HEK293 (cell line): Measurements from ENCODE around the gene CYP2D6.

Source experiments
- TF ChIP-seq, protein P1 (sequence below): fragments of 450-650 bp; formaldehyde crosslinking; IDR thresholded peaks from 2 replicates; pipeline ENCODE4 v1.5.1; 2016; ENCODE audit warnings: missing biosample characterization, missing genetic modification characterization
- TF ChIP-seq, protein P2 (sequence below): fragments of 450-650 bp; IDR thresholded peaks from 2 replicates; pipeline ENCODE4 v1.5.1; 2018; ENCODE audit warnings: missing biosample characterization, mild to moderate bottlenecking, missing genetic modification characterization

GRCh38 chr22:42145175-42145574 is 14.6 kb upstream of the CYP2D6 start:
- TF ChIP-seq, protein P1, sequence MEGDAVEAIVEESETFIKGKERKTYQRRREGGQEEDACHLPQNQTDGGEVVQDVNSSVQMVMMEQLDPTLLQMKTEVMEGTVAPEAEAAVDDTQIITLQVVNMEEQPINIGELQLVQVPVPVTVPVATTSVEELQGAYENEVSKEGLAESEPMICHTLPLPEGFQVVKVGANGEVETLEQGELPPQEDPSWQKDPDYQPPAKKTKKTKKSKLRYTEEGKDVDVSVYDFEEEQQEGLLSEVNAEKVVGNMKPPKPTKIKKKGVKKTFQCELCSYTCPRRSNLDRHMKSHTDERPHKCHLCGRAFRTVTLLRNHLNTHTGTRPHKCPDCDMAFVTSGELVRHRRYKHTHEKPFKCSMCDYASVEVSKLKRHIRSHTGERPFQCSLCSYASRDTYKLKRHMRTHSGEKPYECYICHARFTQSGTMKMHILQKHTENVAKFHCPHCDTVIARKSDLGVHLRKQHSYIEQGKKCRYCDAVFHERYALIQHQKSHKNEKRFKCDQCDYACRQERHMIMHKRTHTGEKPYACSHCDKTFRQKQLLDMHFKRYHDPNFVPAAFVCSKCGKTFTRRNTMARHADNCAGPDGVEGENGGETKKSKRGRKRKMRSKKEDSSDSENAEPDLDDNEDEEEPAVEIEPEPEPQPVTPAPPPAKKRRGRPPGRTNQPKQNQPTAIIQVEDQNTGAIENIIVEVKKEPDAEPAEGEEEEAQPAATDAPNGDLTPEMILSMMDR (tag by site-specific recombination), result no peak
- TF ChIP-seq, protein P2, sequence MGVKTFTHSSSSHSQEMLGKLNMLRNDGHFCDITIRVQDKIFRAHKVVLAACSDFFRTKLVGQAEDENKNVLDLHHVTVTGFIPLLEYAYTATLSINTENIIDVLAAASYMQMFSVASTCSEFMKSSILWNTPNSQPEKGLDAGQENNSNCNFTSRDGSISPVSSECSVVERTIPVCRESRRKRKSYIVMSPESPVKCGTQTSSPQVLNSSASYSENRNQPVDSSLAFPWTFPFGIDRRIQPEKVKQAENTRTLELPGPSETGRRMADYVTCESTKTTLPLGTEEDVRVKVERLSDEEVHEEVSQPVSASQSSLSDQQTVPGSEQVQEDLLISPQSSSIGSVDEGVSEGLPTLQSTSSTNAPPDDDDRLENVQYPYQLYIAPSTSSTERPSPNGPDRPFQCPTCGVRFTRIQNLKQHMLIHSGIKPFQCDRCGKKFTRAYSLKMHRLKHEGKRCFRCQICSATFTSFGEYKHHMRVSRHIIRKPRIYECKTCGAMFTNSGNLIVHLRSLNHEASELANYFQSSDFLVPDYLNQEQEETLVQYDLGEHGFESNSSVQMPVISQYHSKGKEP (tag by site-specific recombination), result no peak
